Hematopoietic multipotent progenitor cell treated with erythropoietin and hydrocortisone succinate and interleukin-3 and kit ligand, for 15 days (in vitro differentiated cells): Measurements from ENCODE around the gene TMEM130.

ENCODE experiments used
- DNase-seq: peaks from one replicate; pipeline ENCODE4 v3.0.0-alpha.2; 2015; ENCODE audit warnings: low spot score

The TMEM130 gene

GRCh38 chr7:98807068-98808048 lies 62.5 kb downstream of the TMEM130 start:
- no peak for DNase-seq

- DNase-seq = no peak
Measured at GRCh38 chr7:98805956-98806838, 63.6 kb downstream of the TMEM130 start.

- DNase-seq = no peak
Measured at GRCh38 chr7:98802781-98803110, 67.1 kb downstream of the TMEM130 start.

GRCh38 chr7:98802088-98802780 lies 67.6 kb downstream of the TMEM130 start:
- DNase-seq = peak; percentile 8

- no peak for DNase-seq
Measured at GRCh38 chr7:98800996-98801395, 68.8 kb downstream of the TMEM130 start.

GRCh38 chr7:98797150-98797549 lies 72.7 kb downstream of the TMEM130 start:
- DNase-seq = no peak
